ENCODE measurements around the gene KRTAP10-11.

GRCh38 chr21:44614961-44615391 lies 31.2 kb upstream of the KRTAP10-11 start:
- no peak for TF ChIP-seq GATA2 (IDR thresholded peaks at IDR 0.05; ENCODE audit: low read depth, low read length)
- TF ChIP-seq GATA3 (IDR thresholded peaks at IDR 0.05; ENCODE audit: low read depth, low read length), result no peak

Measured in SH-SY5Y (cell line).